Measurements from ENCODE around the gene YEATS2. TPM values are rescaled to one million over a fixed set of nuclear protein-coding genes. Genes with fewer than 3 reads are reported as not detected.

YEATS2 gene
- total RNA-seq, 4 donors from 2014 or later: 5.7 to 10.8 (median 9.3) TPM

- Histone ChIP-seq H3K9me3 (no peaks in the 10 kb centered on the region), H3K4me3 (peak overlapping the region in 3 of 4 donors; percentile 52 to 71 (median 57)), H3K36me3 (no peaks in the 10 kb centered on the region), H3K4me1 (peaks cover 23 to 29% of the 10 kb centered on the region in 2 donors), H3K27me3 (no peaks in the 10 kb centered on the region), H3K27ac (peak overlapping the region in 3 of 4 donors; percentile 57 to 69 (median 61))
- intact Hi-C loops (cut with DNase I; ENCODE audit: low total_unique reads): no loop called here
- peak in 1 of 5 experiments; percentile 12 for TF ChIP-seq CTCF (IDR thresholded peaks at IDR 0.05 in 4 of 5, conservative IDR thresholded peaks at IDR 0.05 in 1 of 5)
- TF ChIP-seq POLR2A (IDR thresholded peaks at IDR 0.05): no peak
- ATAC-seq (peak; percentile 35 to 37), DNase-seq (no peak)
- in situ Hi-C loops (cut with MboI; ENCODE audit: low sequenced_read_pairs in 4 of 4): no loop called here
Observed at GRCh38 chr3:183823963-183824362, 126.4 kb downstream of the YEATS2 start.

GRCh38 chr3:183824761-183825455, 127.3 kb downstream of the YEATS2 start:
- TF ChIP-seq CTCF (IDR thresholded peaks at IDR 0.05 in 4 of 5, conservative IDR thresholded peaks at IDR 0.05 in 1 of 5): no peak
- TF ChIP-seq POLR2A (IDR thresholded peaks at IDR 0.05): no peak
- peak; percentile 25 to 35 for ATAC-seq
- Histone ChIP-seq H3K4me3 (peak overlapping the region; percentile 52 to 71 (median 62)), H3K27me3 (no peaks in the 10 kb centered on the region), H3K9me3 (no peaks in the 10 kb centered on the region), H3K36me3 (peaks cover 0 to 4% of the 10 kb centered on the region in 2 donors), H3K4me1 (peaks cover 23 to 29% of the 10 kb centered on the region in 2 donors), H3K27ac (peak overlapping the region; percentile 57 to 69 (median 68))
- no peak for DNase-seq
- in situ Hi-C loops (cut with MboI; ENCODE audit: low sequenced_read_pairs in 4 of 4): no loop called here
- intact Hi-C loops (cut with DNase I; ENCODE audit: low total_unique reads): no loop called here

GRCh38 chr3:183825456-183826161, 128.0 kb downstream of the YEATS2 start, which contains the start of gene MAP6D1:
TSS of gene MAP6D1 (minus strand) at chr3:183825577. CDS start at chr3:183825547, 30 bp downstream.
- no peak for TF ChIP-seq POLR2A (IDR thresholded peaks at IDR 0.05)
- TF ChIP-seq CTCF (IDR thresholded peaks at IDR 0.05 in 4 of 5, conservative IDR thresholded peaks at IDR 0.05 in 1 of 5): peak in 3 of 5 experiments; percentile 12 to 44 (median 22)
- intact Hi-C loops (cut with DNase I; ENCODE audit: low total_unique reads) (loop anchor here (1.0 kb wide), 1 partner anchor 59 kb away; the partner anchor contains the start of gene PARL), in situ Hi-C loops (cut with MboI; ENCODE audit: low sequenced_read_pairs in 4 of 4) (no loop called here)
- Histone ChIP-seq H3K27ac (peak within 1 kb of the TSS; percentile 67 to 75 (median 72)), H3K4me3 (peak within 1 kb of the TSS; percentile 52 to 71 (median 62)), H3K4me1 (peaks cover 23 to 29% of the 10 kb centered on the region in 2 donors), H3K9me3 (no peaks in the 10 kb centered on the region), H3K27me3 (no peaks in the 10 kb centered on the region), H3K36me3 (peaks cover 0 to 11% of the 10 kb centered on the region in 2 donors)
- ATAC-seq (peak; percentile 42 to 55), DNase-seq (peak in 1 of 2 donors; percentile 26)

- in situ Hi-C loops (cut with MboI; ENCODE audit: low sequenced_read_pairs in 4 of 4) (no loop called here), intact Hi-C loops (cut with DNase I; ENCODE audit: low total_unique reads) (loop anchor here (1.0 kb wide), 1 partner anchor 58 kb away; the partner anchor contains the start of gene PARL)
- no peak overlapping the region for H3K4me3 ChIP-seq
- H3K36me3 ChIP-seq: peaks cover 0 to 14% of the 10 kb centered on the region in 2 donors
- ATAC-seq: peak; percentile 28 to 62
- H3K27ac ChIP-seq: peak overlapping the region; percentile 60 to 75 (median 72)
- peak; percentile 22 to 71 for DNase-seq
- TF ChIP-seq POLR2A (IDR thresholded peaks at IDR 0.05) (no peak), CTCF (IDR thresholded peaks at IDR 0.05 in 4 of 5, conservative IDR thresholded peaks at IDR 0.05 in 1 of 5) (no peak)
- no peaks in the 10 kb centered on the region for H3K27me3 ChIP-seq
- no peaks in the 10 kb centered on the region for H3K9me3 ChIP-seq
- peaks cover 23 to 29% of the 10 kb centered on the region in 2 donors for H3K4me1 ChIP-seq
Observed at GRCh38 chr3:183826448-183827250, 129.1 kb downstream of the YEATS2 start.
